WTC11 (cell line): ENCODE data around the gene LIN28B. TPM values are rescaled to one million over a fixed set of nuclear protein-coding genes. Genes with fewer than 3 reads are reported as not detected.

Experiments used
- ATAC-seq: fragments of 200-7000 bp; cut with Tn5 transposase; 2 replicates; pipeline ENCODE4 v1.10.0; 2021; ENCODE audit warnings: mild to moderate bottlenecking, moderate library complexity
- CTCF ChIA-PET: fragments of 300-600 bp; sonication (Branson Sonifier 250); formaldehyde crosslinking; loops from one replicate; lab custom pipeline; 2021; ENCODE audit warnings: antibody characterized with exemption; lab: Charles Lee
- POLR2A ChIA-PET: fragments of 350-600 bp; sonication (Branson Sonifier 250); formaldehyde crosslinking; loops from one replicate; lab custom pipeline; 2021; ENCODE audit warnings: antibody characterized with exemption; lab: Charles Lee
- DNase-seq: peaks from one replicate; pipeline ENCODE4 v3.0.0; 2021; ENCODE audit warnings: low spot score
- H3K27ac Mint-ChIP-seq: 2 replicates; pipeline ENCODE4 v1.8.0; 2021; ENCODE audit warnings: mixed read lengths
- H3K27me3 Mint-ChIP-seq: 2 replicates; pipeline ENCODE4 v1.8.0; 2021; ENCODE audit warnings: low read depth, mild to moderate bottlenecking, moderate library complexity, mixed read lengths
- H3K36me3 Mint-ChIP-seq: 2 replicates; pipeline ENCODE4 v1.8.0; 2021; ENCODE audit warnings: mixed read lengths
- H3K4me1 Mint-ChIP-seq: 2 replicates; pipeline ENCODE4 v1.8.0; 2022; ENCODE audit warnings: mixed read lengths
- H3K4me3 Mint-ChIP-seq: 2 replicates; pipeline ENCODE4 v1.8.0; 2021; ENCODE audit warnings: mild to moderate bottlenecking, moderate library complexity, mixed read lengths
- H3K9me3 Mint-ChIP-seq: 2 replicates; pipeline ENCODE4 v1.8.0; 2021; ENCODE audit warnings: mixed read lengths
- CREB1 ChIP-seq: sonication (generic); formaldehyde crosslinking; IDR thresholded peaks from 2 replicates; pipeline ENCODE4 v1.8.0; 2023; ENCODE audit warnings: mild to moderate bottlenecking, missing genetic modification reagents
- ESRRA ChIP-seq: sonication (generic); formaldehyde crosslinking; IDR thresholded peaks from 2 replicates; pipeline ENCODE4 v1.8.1; 2022; ENCODE audit warnings: mild to moderate bottlenecking, missing genetic modification reagents, borderline replicate concordance
- FOXK1 ChIP-seq: sonication (generic); formaldehyde crosslinking; IDR thresholded peaks from 2 replicates; pipeline ENCODE4 v1.8.0; 2022; ENCODE audit warnings: mild to moderate bottlenecking, moderate library complexity, missing genetic modification reagents
- GABPB1 ChIP-seq: sonication (generic); formaldehyde crosslinking; IDR thresholded peaks from 2 replicates; pipeline ENCODE4 v1.8.1; 2023; ENCODE audit warnings: mild to moderate bottlenecking, missing genetic modification reagents
- JUN ChIP-seq: sonication (generic); formaldehyde crosslinking; IDR thresholded peaks from 2 replicates; pipeline ENCODE4 v1.8.0; 2023; ENCODE audit warnings: mild to moderate bottlenecking, missing genetic modification reagents
- NFYB ChIP-seq: sonication (generic); formaldehyde crosslinking; conservative IDR thresholded peaks from 2 replicates; pipeline ENCODE4 v1.8.0; 2022; ENCODE audit warnings: low read depth, missing genetic modification reagents
- NR2C2 ChIP-seq: sonication (generic); formaldehyde crosslinking; IDR thresholded peaks from 2 replicates; pipeline ENCODE4 v1.8.0; 2022; ENCODE audit warnings: mild to moderate bottlenecking, missing genetic modification reagents
- NR3C1 ChIP-seq: sonication (generic); formaldehyde crosslinking; conservative IDR thresholded peaks from 2 replicates; pipeline ENCODE4 v1.8.1; 2023; ENCODE audit warnings: low read depth, mild to moderate bottlenecking, missing genetic modification reagents
- ZBTB21 ChIP-seq: sonication (generic); formaldehyde crosslinking; IDR thresholded peaks from 2 replicates; pipeline ENCODE4 v1.8.1; 2023; ENCODE audit warnings: mild to moderate bottlenecking, missing genetic modification reagents, borderline replicate concordance
- ZNF317 ChIP-seq: sonication (generic); formaldehyde crosslinking; IDR thresholded peaks from 2 replicates; pipeline ENCODE4 v1.8.1; 2023; ENCODE audit warnings: low read depth, mild to moderate bottlenecking, moderate library complexity, missing genetic modification reagents, borderline replicate concordance
- ZNF396 ChIP-seq: fragments of 250-450 bp; sonication (Bioruptor Pico); IDR thresholded peaks from 2 replicates; pipeline ENCODE4 v1.8.0; 2021; ENCODE audit warnings: mild to moderate bottlenecking, moderate library complexity, borderline replicate concordance
- total RNA-seq: library from RNA; stranded (reverse); gene quantifications from 3 replicates; pipeline ENCODE4 v1.2.3, GENCODE V29; 2021
- TF ChIP-seq, protein P1 (sequence below): sonication (generic); formaldehyde crosslinking; IDR thresholded peaks from 2 replicates; pipeline ENCODE4 v1.8.1; 2023; ENCODE audit warnings: mild to moderate bottlenecking, missing genetic modification reagents
- TF ChIP-seq, protein P2 (sequence below): sonication (generic); formaldehyde crosslinking; IDR thresholded peaks from 2 replicates; pipeline ENCODE4 v1.8.0; 2023; ENCODE audit warnings: mild to moderate bottlenecking, missing genetic modification reagents
- TF ChIP-seq, protein P3 (sequence below): sonication (generic); formaldehyde crosslinking; IDR thresholded peaks from 2 replicates; pipeline ENCODE4 v1.8.1; 2023; ENCODE audit warnings: mild to moderate bottlenecking, moderate library complexity, missing genetic modification reagents
- TF ChIP-seq, protein P4 (sequence below): sonication (generic); formaldehyde crosslinking; IDR thresholded peaks from 2 replicates; pipeline ENCODE4 v1.8.1; 2023; ENCODE audit warnings: mild to moderate bottlenecking, missing genetic modification reagents, borderline replicate concordance
- TF ChIP-seq, protein P5 (sequence below): sonication (generic); formaldehyde crosslinking; IDR thresholded peaks from 2 replicates; pipeline ENCODE4 v1.8.1; 2022; ENCODE audit warnings: low read depth, missing genetic modification reagents, borderline replicate concordance
- TF ChIP-seq, protein P6 (sequence below): fragments of 250-450 bp; sonication (Bioruptor Pico); IDR thresholded peaks from 2 replicates; pipeline ENCODE4 v1.9.0; 2021; ENCODE audit warnings: mild to moderate bottlenecking
- TF ChIP-seq, protein P7 (sequence below): sonication (generic); formaldehyde crosslinking; IDR thresholded peaks from 2 replicates; pipeline ENCODE4 v1.8.0; 2023; ENCODE audit warnings: missing genetic modification reagents

LIN28B gene
- total RNA-seq, 1 experiment from 2014 or later: 73.4 TPM

DNA sequence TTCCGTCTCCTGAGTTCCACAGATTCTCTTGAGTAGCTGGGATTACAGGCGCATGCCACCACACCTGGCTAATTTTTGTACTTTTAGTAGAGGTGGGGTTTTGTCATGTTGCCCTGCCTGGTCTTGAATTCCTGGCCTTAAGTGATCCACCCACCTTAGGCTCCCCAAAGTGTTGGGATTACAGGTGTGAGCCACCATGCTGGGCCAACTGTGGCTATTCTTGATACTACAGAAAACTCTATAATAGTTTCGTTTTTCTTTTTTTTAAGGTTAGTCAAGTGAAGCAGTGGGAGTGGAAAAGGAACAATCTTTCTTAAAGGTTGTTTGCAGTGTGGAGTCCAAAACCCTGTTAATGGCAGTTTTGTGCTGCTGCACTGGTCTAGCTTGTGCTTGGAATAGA is 138.2 kb downstream of the LIN28B start:
- no peak for DNase-seq
- no peak overlapping the region for H3K4me3 Mint-ChIP-seq
- POLR2A ChIA-PET: no interaction called here
- no peak for ATAC-seq
- CTCF ChIA-PET: interaction anchor here (0.9 to 3.1 kb wide), 3 partner anchors 8 to 268 kb away, joined by 3 to 8 read pairs (median 7); no protein-coding TSS in a partner anchor
- H3K4me1 Mint-ChIP-seq: no peaks in the 10 kb centered on the region
- no peaks in the 10 kb centered on the region for H3K36me3 Mint-ChIP-seq
- H3K27me3 Mint-ChIP-seq: no peaks in the 10 kb centered on the region
- H3K9me3 Mint-ChIP-seq: no peaks in the 10 kb centered on the region
- no peak overlapping the region for H3K27ac Mint-ChIP-seq
- no peak for TF ChIP-seq NR3C1 (CRISPR knock-in tag)
- TF ChIP-seq, protein P1, sequence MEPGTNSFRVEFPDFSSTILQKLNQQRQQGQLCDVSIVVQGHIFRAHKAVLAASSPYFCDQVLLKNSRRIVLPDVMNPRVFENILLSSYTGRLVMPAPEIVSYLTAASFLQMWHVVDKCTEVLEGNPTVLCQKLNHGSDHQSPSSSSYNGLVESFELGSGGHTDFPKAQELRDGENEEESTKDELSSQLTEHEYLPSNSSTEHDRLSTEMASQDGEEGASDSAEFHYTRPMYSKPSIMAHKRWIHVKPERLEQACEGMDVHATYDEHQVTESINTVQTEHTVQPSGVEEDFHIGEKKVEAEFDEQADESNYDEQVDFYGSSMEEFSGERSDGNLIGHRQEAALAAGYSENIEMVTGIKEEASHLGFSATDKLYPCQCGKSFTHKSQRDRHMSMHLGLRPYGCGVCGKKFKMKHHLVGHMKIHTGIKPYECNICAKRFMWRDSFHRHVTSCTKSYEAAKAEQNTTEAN (CRISPR knock-in tag): no peak
- TF ChIP-seq ESRRA: no peak
- TF ChIP-seq, protein P2, sequence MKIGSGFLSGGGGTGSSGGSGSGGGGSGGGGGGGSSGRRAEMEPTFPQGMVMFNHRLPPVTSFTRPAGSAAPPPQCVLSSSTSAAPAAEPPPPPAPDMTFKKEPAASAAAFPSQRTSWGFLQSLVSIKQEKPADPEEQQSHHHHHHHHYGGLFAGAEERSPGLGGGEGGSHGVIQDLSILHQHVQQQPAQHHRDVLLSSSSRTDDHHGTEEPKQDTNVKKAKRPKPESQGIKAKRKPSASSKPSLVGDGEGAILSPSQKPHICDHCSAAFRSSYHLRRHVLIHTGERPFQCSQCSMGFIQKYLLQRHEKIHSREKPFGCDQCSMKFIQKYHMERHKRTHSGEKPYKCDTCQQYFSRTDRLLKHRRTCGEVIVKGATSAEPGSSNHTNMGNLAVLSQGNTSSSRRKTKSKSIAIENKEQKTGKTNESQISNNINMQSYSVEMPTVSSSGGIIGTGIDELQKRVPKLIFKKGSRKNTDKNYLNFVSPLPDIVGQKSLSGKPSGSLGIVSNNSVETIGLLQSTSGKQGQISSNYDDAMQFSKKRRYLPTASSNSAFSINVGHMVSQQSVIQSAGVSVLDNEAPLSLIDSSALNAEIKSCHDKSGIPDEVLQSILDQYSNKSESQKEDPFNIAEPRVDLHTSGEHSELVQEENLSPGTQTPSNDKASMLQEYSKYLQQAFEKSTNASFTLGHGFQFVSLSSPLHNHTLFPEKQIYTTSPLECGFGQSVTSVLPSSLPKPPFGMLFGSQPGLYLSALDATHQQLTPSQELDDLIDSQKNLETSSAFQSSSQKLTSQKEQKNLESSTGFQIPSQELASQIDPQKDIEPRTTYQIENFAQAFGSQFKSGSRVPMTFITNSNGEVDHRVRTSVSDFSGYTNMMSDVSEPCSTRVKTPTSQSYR (CRISPR knock-in tag): no peak
- TF ChIP-seq, protein P3, sequence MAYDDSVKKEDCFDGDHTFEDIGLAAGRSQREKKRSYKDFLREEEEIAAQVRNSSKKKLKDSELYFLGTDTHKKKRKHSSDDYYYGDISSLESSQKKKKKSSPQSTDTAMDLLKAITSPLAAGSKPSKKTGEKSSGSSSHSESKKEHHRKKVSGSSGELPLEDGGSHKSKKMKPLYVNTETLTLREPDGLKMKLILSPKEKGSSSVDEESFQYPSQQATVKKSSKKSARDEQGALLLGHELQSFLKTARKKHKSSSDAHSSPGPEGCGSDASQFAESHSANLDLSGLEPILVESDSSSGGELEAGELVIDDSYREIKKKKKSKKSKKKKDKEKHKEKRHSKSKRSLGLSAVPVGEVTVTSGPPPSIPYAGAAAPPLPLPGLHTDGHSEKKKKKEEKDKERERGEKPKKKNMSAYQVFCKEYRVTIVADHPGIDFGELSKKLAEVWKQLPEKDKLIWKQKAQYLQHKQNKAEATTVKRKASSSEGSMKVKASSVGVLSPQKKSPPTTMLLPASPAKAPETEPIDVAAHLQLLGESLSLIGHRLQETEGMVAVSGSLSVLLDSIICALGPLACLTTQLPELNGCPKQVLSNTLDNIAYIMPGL (CRISPR knock-in tag): no peak
- TF ChIP-seq, protein P4, sequence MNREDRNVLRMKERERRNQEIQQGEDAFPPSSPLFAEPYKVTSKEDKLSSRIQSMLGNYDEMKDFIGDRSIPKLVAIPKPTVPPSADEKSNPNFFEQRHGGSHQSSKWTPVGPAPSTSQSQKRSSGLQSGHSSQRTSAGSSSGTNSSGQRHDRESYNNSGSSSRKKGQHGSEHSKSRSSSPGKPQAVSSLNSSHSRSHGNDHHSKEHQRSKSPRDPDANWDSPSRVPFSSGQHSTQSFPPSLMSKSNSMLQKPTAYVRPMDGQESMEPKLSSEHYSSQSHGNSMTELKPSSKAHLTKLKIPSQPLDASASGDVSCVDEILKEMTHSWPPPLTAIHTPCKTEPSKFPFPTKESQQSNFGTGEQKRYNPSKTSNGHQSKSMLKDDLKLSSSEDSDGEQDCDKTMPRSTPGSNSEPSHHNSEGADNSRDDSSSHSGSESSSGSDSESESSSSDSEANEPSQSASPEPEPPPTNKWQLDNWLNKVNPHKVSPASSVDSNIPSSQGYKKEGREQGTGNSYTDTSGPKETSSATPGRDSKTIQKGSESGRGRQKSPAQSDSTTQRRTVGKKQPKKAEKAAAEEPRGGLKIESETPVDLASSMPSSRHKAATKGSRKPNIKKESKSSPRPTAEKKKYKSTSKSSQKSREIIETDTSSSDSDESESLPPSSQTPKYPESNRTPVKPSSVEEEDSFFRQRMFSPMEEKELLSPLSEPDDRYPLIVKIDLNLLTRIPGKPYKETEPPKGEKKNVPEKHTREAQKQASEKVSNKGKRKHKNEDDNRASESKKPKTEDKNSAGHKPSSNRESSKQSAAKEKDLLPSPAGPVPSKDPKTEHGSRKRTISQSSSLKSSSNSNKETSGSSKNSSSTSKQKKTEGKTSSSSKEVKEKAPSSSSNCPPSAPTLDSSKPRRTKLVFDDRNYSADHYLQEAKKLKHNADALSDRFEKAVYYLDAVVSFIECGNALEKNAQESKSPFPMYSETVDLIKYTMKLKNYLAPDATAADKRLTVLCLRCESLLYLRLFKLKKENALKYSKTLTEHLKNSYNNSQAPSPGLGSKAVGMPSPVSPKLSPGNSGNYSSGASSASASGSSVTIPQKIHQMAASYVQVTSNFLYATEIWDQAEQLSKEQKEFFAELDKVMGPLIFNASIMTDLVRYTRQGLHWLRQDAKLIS (CRISPR knock-in tag): no peak
- TF ChIP-seq, protein P5, sequence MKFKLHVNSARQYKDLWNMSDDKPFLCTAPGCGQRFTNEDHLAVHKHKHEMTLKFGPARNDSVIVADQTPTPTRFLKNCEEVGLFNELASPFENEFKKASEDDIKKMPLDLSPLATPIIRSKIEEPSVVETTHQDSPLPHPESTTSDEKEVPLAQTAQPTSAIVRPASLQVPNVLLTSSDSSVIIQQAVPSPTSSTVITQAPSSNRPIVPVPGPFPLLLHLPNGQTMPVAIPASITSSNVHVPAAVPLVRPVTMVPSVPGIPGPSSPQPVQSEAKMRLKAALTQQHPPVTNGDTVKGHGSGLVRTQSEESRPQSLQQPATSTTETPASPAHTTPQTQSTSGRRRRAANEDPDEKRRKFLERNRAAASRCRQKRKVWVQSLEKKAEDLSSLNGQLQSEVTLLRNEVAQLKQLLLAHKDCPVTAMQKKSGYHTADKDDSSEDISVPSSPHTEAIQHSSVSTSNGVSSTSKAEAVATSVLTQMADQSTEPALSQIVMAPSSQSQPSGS (CRISPR knock-in tag): no peak
- TF ChIP-seq CREB1 (CRISPR knock-in tag): no peak
- no peak for TF ChIP-seq NR2C2

DNA sequence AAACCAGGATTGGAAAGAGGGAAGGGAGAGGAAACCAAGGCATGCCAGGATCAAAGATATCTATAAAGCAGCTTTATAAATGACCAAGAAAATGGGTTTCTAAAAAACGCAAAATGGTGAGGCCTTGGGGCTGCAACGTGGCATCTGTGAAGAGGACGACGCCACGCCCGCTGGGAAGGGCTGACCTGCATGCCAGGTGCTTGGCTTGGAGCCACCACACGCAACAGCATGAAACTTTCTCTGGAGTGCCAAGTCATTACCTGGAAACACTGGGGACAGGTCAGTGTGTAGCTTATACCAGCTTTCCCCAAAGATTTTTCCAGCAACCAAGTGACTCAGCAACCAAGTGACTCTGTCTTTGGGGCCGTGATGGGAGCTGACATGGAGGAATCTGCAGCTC is 140.4 kb downstream of the LIN28B start:
- Mint-ChIP-seq H3K36me3 (no peaks in the 10 kb centered on the region), H3K27me3 (no peaks in the 10 kb centered on the region), H3K27ac (no peak overlapping the region), H3K4me1 (no peaks in the 10 kb centered on the region), H3K9me3 (no peaks in the 10 kb centered on the region), H3K4me3 (no peak overlapping the region)
- ChIA-PET POLR2A (no interaction called here), CTCF (interaction anchor here (1.2 to 1.5 kb wide), 2 partner anchors 10 to 334 kb away, joined by 3 to 6 read pairs; no protein-coding TSS in a partner anchor)
- ATAC-seq (no peak), DNase-seq (no peak)
- no peak for TF ChIP-seq ZNF396 (CRISPR knock-in tag)
- no peak for TF ChIP-seq GABPB1
- no peak for TF ChIP-seq JUN
- no peak for TF ChIP-seq NFYB (CRISPR knock-in tag)
- no peak for TF ChIP-seq ZNF317 (CRISPR knock-in tag)
- TF ChIP-seq ZBTB21 (CRISPR knock-in tag): no peak
- TF ChIP-seq, protein P6, sequence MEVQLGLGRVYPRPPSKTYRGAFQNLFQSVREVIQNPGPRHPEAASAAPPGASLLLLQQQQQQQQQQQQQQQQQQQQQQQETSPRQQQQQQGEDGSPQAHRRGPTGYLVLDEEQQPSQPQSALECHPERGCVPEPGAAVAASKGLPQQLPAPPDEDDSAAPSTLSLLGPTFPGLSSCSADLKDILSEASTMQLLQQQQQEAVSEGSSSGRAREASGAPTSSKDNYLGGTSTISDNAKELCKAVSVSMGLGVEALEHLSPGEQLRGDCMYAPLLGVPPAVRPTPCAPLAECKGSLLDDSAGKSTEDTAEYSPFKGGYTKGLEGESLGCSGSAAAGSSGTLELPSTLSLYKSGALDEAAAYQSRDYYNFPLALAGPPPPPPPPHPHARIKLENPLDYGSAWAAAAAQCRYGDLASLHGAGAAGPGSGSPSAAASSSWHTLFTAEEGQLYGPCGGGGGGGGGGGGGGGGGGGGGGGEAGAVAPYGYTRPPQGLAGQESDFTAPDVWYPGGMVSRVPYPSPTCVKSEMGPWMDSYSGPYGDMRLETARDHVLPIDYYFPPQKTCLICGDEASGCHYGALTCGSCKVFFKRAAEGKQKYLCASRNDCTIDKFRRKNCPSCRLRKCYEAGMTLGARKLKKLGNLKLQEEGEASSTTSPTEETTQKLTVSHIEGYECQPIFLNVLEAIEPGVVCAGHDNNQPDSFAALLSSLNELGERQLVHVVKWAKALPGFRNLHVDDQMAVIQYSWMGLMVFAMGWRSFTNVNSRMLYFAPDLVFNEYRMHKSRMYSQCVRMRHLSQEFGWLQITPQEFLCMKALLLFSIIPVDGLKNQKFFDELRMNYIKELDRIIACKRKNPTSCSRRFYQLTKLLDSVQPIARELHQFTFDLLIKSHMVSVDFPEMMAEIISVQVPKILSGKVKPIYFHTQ (CRISPR knock-in tag): no peak
- no peak for TF ChIP-seq FOXK1 (CRISPR knock-in tag)
- TF ChIP-seq, protein P7, sequence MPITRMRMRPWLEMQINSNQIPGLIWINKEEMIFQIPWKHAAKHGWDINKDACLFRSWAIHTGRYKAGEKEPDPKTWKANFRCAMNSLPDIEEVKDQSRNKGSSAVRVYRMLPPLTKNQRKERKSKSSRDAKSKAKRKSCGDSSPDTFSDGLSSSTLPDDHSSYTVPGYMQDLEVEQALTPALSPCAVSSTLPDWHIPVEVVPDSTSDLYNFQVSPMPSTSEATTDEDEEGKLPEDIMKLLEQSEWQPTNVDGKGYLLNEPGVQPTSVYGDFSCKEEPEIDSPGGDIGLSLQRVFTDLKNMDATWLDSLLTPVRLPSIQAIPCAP (CRISPR knock-in tag): no peak
